Stimulated activated naive B cell treated with anti-CD40 and anti-IgM and Interleukin-4, amounts not matched to agents 10 μg/mL and 1 μg/mL and 100 μg/mL, for 72 hours (primary cell): ENCODE measurements around the gene HTRA1.

Source experiments
- ATAC-seq, 2 donors: fragments of 150-1000 bp; cut with Tn5 transposase; replicated peaks; 2 replicates each; pipeline ENCODE4 v1.10.0; 2021; ENCODE audit warnings: moderate library complexity in 1 of 2
- DNase-seq: peaks from one replicate; pipeline ENCODE4 v3.0.0; 2021
- H3K27ac Mint-ChIP-seq: one replicate; pipeline ENCODE4 v1.8.0; 2022; ENCODE audit warnings: mild to moderate bottlenecking, mixed read lengths
- H3K27me3 Mint-ChIP-seq, 2 donors: one replicate each; pipeline ENCODE4 v1.8.0; 2022; ENCODE audit warnings: mixed read lengths in 2 of 2
- H3K36me3 Mint-ChIP-seq, 2 donors: one replicate each; pipeline ENCODE4 v1.8.0; 2022; ENCODE audit warnings: mixed read lengths in 2 of 2, mild to moderate bottlenecking in 1 of 2
- H3K4me1 Mint-ChIP-seq, 2 donors: one replicate each; pipeline ENCODE4 v1.8.0; 2022; ENCODE audit warnings: mixed read lengths in 2 of 2, mild to moderate bottlenecking in 1 of 2
- H3K4me3 Mint-ChIP-seq, 2 donors: one replicate each; pipeline ENCODE4 v1.8.0; 2022; ENCODE audit warnings: mild to moderate bottlenecking in 2 of 2, mixed read lengths in 2 of 2, moderate library complexity in 1 of 2
- H3K9me3 Mint-ChIP-seq, 2 donors: one replicate each; pipeline ENCODE4 v1.8.0; 2022; ENCODE audit warnings: mixed read lengths in 2 of 2, mild to moderate bottlenecking in 1 of 2

HTRA1 gene

GRCh38 chr10:122543676-122544445 is 82.5 kb downstream of the HTRA1 start:
- no peaks in the 10 kb centered on the region for H3K9me3 Mint-ChIP-seq
- H3K27me3 Mint-ChIP-seq = peaks cover 33 to 35% of the 10 kb centered on the region in 2 donors
- DNase-seq (no peak), ATAC-seq (no peak)
- H3K4me3 Mint-ChIP-seq = no peak overlapping the region
- no peaks in the 10 kb centered on the region for H3K36me3 Mint-ChIP-seq
- no peaks in the 10 kb centered on the region for H3K4me1 Mint-ChIP-seq
- no peak overlapping the region for H3K27ac Mint-ChIP-seq

DNA sequence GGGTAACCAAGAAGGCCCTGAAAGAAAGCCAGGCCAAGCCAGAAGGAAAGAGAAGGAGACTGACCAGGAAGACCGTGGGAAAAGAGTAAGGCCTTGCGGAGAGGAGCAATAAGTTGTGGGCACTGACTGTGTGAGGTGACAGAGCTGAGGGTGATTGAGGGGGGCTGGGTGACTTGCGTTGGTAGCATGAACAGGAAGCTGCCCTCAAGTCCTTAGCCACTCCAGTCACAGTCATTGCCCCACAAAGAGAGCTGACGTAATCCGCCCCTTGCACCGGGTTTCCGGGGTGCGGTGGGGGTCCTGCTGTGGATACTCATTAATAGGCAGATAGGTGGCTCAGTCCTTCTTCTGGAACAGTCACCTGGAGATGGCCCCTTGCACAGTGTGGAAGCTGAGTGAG is 83.1 kb downstream of the HTRA1 start:
- no peaks in the 10 kb centered on the region for H3K36me3 Mint-ChIP-seq
- H3K27ac Mint-ChIP-seq = no peak overlapping the region
- no peak for DNase-seq
- no peak for ATAC-seq
- no peak overlapping the region for H3K4me3 Mint-ChIP-seq
- peaks cover 29 to 34% of the 10 kb centered on the region in 2 donors for H3K27me3 Mint-ChIP-seq
- no peaks in the 10 kb centered on the region for H3K4me1 Mint-ChIP-seq
- no peaks in the 10 kb centered on the region for H3K9me3 Mint-ChIP-seq

- peaks cover 27 to 38% of the 10 kb centered on the region in 2 donors for H3K27me3 Mint-ChIP-seq
- no peaks in the 10 kb centered on the region for H3K36me3 Mint-ChIP-seq
- ATAC-seq = no peak
- H3K27ac Mint-ChIP-seq = no peak overlapping the region
- H3K4me1 Mint-ChIP-seq = no peaks in the 10 kb centered on the region
- no peaks in the 10 kb centered on the region for H3K9me3 Mint-ChIP-seq
- no peak overlapping the region for H3K4me3 Mint-ChIP-seq
- no peak for DNase-seq
Observed at GRCh38 chr10:122546242-122546641, 84.9 kb downstream of the HTRA1 start.

DNA sequence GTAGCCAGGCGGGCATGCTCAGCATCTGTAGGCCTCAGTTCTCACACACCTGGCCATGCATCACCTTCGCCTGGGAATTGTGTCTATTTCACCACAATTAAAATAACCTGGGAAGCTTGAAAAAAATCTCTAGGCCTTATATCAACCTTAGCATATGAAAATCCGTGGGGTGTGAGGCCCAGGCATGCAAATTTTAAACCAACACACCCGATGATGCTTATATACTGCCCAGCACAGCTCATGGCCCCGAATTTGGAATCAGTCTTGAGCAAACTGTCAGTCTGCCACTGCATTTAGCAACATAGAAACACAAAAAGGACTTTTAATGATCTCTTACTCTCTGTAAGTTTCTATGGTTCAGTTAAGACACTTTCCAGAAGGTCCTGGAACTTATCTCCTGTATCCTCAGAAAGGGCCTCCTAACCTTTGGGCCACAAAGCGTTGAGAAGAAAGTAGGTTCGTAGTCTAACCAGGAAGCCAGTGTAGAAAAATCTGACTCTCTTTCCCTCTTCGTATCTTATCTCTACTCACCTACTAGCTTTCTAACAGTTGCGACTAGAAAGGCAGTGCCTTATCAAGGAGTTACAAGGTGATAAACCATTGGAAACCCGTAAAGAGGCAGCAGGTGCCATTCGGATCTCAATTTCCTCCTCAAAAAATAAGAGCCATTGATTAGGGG is 87.2 kb downstream of the HTRA1 start:
- Mint-ChIP-seq H3K9me3 (no peaks in the 10 kb centered on the region), H3K36me3 (no peaks in the 10 kb centered on the region), H3K27ac (no peak overlapping the region), H3K4me3 (no peak overlapping the region), H3K4me1 (no peaks in the 10 kb centered on the region), H3K27me3 (peaks cover 30 to 39% of the 10 kb centered on the region in 2 donors)
- ATAC-seq (no peak), DNase-seq (no peak)

- Mint-ChIP-seq H3K9me3 (no peaks in the 10 kb centered on the region), H3K36me3 (no peaks in the 10 kb centered on the region), H3K4me3 (no peak overlapping the region), H3K4me1 (no peaks in the 10 kb centered on the region), H3K27me3 (peaks cover 21 to 30% of the 10 kb centered on the region in 2 donors), H3K27ac (no peak overlapping the region)
- no peak for ATAC-seq
- no peak for DNase-seq
Observed at GRCh38 chr10:122549636-122550035, 88.3 kb downstream of the HTRA1 start.

DNA sequence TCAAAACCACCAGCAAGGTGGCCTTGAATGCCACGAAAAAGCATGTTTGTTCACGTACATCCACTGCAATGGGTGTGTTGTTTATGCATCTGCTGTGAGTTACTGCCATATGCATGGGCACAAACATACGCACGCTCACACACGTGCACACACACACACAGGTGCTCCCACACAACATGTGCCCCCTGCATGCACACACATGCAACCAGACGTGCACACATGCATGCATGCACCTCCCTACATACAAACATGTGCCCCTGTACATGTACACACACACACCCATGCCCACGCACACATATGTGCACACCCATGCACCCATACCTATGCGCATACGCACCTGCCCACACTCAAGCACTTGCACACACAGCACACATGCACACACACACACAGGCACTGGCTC is 89.1 kb downstream of the HTRA1 start:
- no peak overlapping the region for H3K27ac Mint-ChIP-seq
- DNase-seq (no peak), ATAC-seq (no peak)
- H3K4me3 Mint-ChIP-seq = no peak overlapping the region
- H3K4me1 Mint-ChIP-seq = no peaks in the 10 kb centered on the region
- H3K36me3 Mint-ChIP-seq = no peaks in the 10 kb centered on the region
- peaks cover 22 to 30% of the 10 kb centered on the region in 2 donors for H3K27me3 Mint-ChIP-seq
- H3K9me3 Mint-ChIP-seq = no peaks in the 10 kb centered on the region

- ATAC-seq (no peak), DNase-seq (no peak)
- Mint-ChIP-seq H3K9me3 (no peaks in the 10 kb centered on the region), H3K4me1 (no peaks in the 10 kb centered on the region), H3K27me3 (peaks cover 25 to 31% of the 10 kb centered on the region in 2 donors), H3K4me3 (no peak overlapping the region), H3K27ac (no peak overlapping the region), H3K36me3 (no peaks in the 10 kb centered on the region)
Observed at GRCh38 chr10:122550983-122551382, 89.6 kb downstream of the HTRA1 start.

- H3K9me3 Mint-ChIP-seq = no peaks in the 10 kb centered on the region
- no peaks in the 10 kb centered on the region for H3K4me1 Mint-ChIP-seq
- DNase-seq (no peak), ATAC-seq (peak in 1 of 2 donors; percentile 31)
- peaks cover 25 to 31% of the 10 kb centered on the region in 2 donors for H3K27me3 Mint-ChIP-seq
- no peak overlapping the region for H3K27ac Mint-ChIP-seq
- no peak overlapping the region for H3K4me3 Mint-ChIP-seq
- H3K36me3 Mint-ChIP-seq = no peaks in the 10 kb centered on the region
Observed at GRCh38 chr10:122551450-122551849, 90.1 kb downstream of the HTRA1 start.

DNA sequence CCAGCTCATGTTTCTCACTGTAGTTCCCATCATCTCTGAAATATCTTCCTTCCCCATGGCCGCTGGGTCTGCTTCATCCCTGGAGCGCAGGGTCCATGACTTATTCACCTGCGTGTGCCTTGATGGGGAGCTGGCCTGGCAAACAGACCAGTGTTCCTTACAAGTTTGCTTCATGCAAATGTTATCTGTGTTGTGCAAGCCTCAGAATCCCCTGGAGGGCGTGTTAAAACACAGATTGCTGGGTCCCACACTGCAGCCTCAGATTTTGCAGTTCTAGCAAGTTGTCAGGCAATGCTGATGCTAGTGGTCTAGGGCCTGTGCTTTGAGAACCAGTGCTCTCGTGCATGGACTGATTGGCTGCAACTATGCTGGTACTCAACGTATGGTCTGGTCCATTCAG is 92.0 kb downstream of the HTRA1 start:
- no peak for ATAC-seq
- H3K9me3 Mint-ChIP-seq = no peaks in the 10 kb centered on the region
- H3K4me1 Mint-ChIP-seq = no peaks in the 10 kb centered on the region
- H3K4me3 Mint-ChIP-seq = no peak overlapping the region
- H3K27ac Mint-ChIP-seq = no peak overlapping the region
- H3K27me3 Mint-ChIP-seq = peaks cover 31 to 36% of the 10 kb centered on the region in 2 donors
- DNase-seq = no peak
- no peaks in the 10 kb centered on the region for H3K36me3 Mint-ChIP-seq

GRCh38 chr10:122554131-122555036 is 93.0 kb downstream of the HTRA1 start:
- peaks cover 42 to 43% of the 10 kb centered on the region in 2 donors for H3K27me3 Mint-ChIP-seq
- no peak overlapping the region for H3K27ac Mint-ChIP-seq

DNA sequence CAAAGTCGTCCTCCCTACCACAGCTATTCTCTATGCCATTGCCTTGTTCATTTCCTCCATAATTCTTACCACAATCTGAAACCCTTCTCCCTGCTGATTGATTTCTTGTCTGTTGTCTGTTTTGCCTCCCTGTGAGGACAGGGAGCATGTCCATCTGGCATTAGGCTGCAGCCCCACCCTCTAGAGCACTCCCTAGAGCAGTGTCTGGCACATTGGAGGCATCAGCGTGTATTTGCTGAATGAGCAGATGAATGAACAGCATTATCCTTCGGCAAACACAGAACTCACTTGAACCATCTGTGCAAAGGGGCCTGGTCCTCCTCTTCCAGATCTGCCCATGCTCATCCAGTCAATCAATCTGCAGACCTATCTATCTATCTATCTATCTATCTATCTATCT is 94.1 kb downstream of the HTRA1 start:
- H3K4me3 Mint-ChIP-seq = no peak overlapping the region
- no peak for ATAC-seq
- H3K9me3 Mint-ChIP-seq = no peaks in the 10 kb centered on the region
- H3K4me1 Mint-ChIP-seq = no peaks in the 10 kb centered on the region
- no peak for DNase-seq
- no peaks in the 10 kb centered on the region for H3K36me3 Mint-ChIP-seq
- H3K27ac Mint-ChIP-seq = no peak overlapping the region
- peaks cover 43 to 45% of the 10 kb centered on the region in 2 donors for H3K27me3 Mint-ChIP-seq

More at GRCh38 chr10:122554131-122555036, 93.0 kb downstream of the HTRA1 start:
- no peak for DNase-seq
- Mint-ChIP-seq H3K9me3 (no peaks in the 10 kb centered on the region), H3K4me1 (no peaks in the 10 kb centered on the region), H3K4me3 (no peak overlapping the region), H3K36me3 (no peaks in the 10 kb centered on the region)
- ATAC-seq = no peak

GRCh38 chr10:122557516-122557915 is 96.2 kb downstream of the HTRA1 start:
- Mint-ChIP-seq H3K4me1 (no peaks in the 10 kb centered on the region), H3K9me3 (no peaks in the 10 kb centered on the region), H3K27me3 (peaks cover 45 to 46% of the 10 kb centered on the region in 2 donors), H3K27ac (no peak overlapping the region), H3K4me3 (no peak overlapping the region), H3K36me3 (no peaks in the 10 kb centered on the region)
- ATAC-seq = no peak
- no peak for DNase-seq

GRCh38 chr10:122558452-122558851 is 97.1 kb downstream of the HTRA1 start:
- no peaks in the 10 kb centered on the region for H3K4me1 Mint-ChIP-seq
- H3K27me3 Mint-ChIP-seq = peaks cover 39 to 44% of the 10 kb centered on the region in 2 donors
- no peak for ATAC-seq
- DNase-seq = no peak
- no peaks in the 10 kb centered on the region for H3K9me3 Mint-ChIP-seq
- H3K36me3 Mint-ChIP-seq = no peaks in the 10 kb centered on the region
- peak overlapping the region; percentile 51 for H3K27ac Mint-ChIP-seq
- no peak overlapping the region for H3K4me3 Mint-ChIP-seq

- Mint-ChIP-seq H3K36me3 (no peaks in the 10 kb centered on the region), H3K27me3 (peaks cover 43 to 50% of the 10 kb centered on the region in 2 donors), H3K4me3 (no peak overlapping the region), H3K27ac (no peak overlapping the region), H3K9me3 (no peaks in the 10 kb centered on the region), H3K4me1 (no peaks in the 10 kb centered on the region)
- DNase-seq (no peak), ATAC-seq (no peak)
Observed at GRCh38 chr10:122559228-122559627, 97.9 kb downstream of the HTRA1 start.
